Retinal pigment epithelial cell (primary cell): ENCODE data around the gene C19orf81.

Experiments used
- DNase-seq: peaks from one replicate; pipeline ENCODE4 v3.0.0-alpha.2; 2010; ENCODE audit warnings: low read depth
- H3K4me3 ChIP-seq: 2 replicates; pipeline ENCODE4 v1.5.1; 2011; ENCODE audit warnings: mild to moderate bottlenecking, low read length, control low read depth, moderate library complexity
- TF ChIP-seq, protein P1 (sequence below): conservative IDR thresholded peaks from 2 replicates; pipeline ENCODE4 v1.5.1; 2011; ENCODE audit warnings: low read depth, low read length, control low read depth, inconsistent platforms

Gene C19orf81

DNA sequence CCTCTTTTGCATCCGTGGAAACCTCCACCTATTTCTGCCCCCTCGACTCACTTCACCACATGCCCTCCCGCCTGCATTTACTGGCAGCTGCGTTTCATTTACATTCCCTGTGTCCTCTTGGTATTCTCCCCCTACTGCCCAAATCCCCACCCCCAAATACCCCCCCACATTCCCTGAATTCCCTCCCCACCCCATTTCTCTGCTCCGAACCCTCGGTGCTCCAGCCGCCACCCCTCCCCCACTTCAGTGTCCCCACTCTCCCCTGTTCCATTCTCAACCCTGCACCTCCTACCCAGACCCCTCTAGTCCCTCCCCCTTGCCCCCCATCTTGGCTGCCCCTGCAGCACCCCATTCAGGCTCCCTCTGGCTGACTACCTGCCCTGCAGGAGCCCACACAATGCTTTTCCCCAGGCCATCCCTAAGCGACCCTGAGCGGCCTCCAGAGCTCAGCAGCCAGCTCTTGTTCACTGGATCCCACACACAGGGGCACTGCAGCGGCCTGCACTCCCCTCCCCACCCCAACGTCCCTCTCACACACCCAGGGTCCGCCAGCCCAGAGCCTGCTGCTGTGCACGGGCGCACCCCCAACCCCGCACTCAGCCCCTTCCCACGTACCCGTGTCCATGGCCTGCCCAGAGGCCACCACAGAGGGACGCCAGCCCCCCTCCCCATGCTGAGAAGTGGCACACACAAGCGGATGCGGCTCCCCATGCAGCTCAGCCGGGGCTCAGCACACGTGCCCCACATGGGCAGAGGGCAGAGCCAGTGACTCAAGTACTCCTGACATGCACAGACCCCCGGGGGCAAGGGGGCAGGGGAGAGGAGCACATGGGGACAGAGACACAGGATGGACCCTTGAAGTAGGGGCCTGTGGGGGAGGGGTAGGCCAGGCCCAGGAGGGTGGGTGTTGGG is 44.1 kb downstream of the C19orf81 start:
- TF ChIP-seq, protein P1, sequence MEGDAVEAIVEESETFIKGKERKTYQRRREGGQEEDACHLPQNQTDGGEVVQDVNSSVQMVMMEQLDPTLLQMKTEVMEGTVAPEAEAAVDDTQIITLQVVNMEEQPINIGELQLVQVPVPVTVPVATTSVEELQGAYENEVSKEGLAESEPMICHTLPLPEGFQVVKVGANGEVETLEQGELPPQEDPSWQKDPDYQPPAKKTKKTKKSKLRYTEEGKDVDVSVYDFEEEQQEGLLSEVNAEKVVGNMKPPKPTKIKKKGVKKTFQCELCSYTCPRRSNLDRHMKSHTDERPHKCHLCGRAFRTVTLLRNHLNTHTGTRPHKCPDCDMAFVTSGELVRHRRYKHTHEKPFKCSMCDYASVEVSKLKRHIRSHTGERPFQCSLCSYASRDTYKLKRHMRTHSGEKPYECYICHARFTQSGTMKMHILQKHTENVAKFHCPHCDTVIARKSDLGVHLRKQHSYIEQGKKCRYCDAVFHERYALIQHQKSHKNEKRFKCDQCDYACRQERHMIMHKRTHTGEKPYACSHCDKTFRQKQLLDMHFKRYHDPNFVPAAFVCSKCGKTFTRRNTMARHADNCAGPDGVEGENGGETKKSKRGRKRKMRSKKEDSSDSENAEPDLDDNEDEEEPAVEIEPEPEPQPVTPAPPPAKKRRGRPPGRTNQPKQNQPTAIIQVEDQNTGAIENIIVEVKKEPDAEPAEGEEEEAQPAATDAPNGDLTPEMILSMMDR = no peak
- DNase-seq = no peak
- H3K4me3 ChIP-seq = no peak overlapping the region

DNA sequence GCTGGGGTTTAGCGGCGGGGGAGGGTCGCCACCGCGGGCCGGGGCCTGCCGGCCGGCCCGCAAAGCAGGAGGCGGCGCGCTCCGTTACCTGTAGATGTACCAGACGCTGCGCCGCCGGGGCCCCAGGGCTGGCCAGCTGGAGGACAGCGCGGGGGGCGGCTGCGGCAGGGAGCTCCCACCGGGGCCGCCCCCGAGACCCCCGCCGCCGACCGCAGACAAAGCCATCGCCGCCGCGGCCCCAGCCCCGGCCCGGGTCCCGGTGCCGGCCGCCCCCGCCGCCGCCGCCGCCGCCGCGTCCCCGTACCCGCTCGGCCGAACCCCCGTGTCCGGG is 45.5 kb downstream of the C19orf81 start:
- TF ChIP-seq, protein P1 = no peak

DNA sequence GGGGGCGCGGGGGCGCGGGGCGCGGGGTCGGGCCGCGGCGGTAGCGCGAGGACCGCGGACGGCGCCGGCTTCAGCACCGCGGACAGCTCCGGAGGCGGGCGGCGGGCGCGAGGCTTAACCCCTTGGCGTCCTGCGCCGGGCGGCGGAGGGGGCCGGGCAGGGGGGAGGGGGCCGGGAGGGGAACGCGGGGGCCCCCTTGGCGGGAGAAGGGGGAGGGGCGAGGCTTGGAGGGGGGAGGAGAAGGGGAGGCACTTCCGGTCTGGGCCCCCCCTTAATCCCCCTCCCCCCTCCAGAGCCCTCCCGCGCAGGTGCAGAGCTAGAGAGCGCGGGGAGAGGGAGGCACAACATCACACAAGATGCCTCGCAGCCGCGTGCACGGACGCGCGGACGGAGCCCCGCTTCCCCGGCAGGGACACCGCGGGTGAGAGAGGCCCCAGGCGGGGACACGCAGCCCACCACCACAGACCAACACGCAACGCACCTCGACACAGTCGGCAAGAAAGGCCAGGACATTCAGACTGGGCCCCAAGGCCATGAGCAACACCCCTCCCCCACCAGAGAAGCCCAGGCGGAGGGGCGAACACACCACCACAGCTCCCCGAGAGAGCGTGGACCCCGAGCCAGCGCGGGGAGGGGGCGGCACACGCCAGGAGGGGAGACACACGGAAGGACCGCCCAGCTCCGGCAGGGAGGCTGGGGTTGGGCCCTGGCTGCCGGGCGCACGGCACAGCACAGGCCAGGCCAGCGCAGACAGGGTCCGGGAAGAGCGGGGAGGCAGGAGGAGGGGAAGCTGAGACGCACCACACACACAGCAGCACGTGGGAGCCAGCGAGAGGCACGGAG is 46.2 kb downstream of the C19orf81 start:
- no peak overlapping the region for H3K4me3 ChIP-seq
- DNase-seq = no peak
- TF ChIP-seq, protein P1 = no peak

More for the DNA sequence above, 45.5 kb downstream of the C19orf81 start:
- H3K4me3 ChIP-seq = no peak overlapping the region
- no peak for DNase-seq

DNA sequence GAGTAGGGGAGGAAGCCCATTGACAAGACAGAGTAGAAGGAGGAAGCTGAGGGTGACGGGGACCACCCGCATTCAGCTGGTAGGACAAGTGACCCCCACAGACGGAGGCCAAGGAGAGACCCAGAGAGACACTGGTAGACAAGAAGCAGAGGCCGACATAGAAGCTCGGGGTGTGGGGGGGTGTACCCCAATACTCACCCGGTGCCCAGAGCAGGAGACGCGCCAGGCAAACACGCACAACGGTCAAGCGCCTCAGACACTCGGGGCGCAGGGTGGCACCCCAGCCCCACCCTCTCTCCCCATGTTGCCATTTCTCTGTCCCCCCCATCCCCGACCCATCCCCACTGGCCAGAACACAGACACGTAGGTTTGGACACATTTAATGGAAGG is 46.8 kb downstream of the C19orf81 start:
- TF ChIP-seq, protein P1 = no peak
- no peak overlapping the region for H3K4me3 ChIP-seq
- no peak for DNase-seq

DNA sequence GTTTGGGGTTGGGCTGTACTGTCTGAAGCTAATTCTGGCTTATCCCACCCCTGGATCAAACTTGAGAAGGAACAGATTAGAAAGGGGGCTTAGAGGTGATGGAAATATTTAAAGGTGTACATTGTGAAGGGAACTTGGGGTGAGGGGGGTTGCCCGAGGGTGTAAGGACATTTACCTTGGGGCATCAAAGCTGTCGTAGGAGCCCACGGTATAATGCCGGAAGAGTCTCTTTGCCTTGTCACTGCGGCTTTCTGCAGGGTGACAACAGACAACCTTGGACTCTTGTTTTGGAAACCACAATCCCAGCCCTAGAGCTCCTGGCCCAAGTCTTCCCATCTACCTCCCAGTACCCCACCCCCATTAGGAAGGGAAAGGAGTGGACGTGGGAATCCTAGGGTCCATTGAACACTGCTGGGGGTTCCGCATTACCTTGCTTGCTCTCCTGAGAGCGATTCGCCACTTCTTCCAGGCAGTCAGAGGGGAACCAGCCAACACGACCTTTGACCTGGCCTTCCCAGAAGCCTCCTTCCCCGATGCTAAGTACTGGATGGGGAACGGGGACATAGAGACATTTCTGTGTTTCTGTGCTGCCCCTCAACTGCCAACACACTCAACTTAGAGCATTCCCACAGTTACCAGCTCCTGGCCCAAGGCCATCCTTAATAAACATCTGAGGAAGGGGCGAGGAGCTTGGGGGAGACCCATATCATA is 48.3 kb downstream of the C19orf81 start:
- H3K4me3 ChIP-seq = no peak overlapping the region
- TF ChIP-seq, protein P1 = no peak
- DNase-seq = no peak

DNA sequence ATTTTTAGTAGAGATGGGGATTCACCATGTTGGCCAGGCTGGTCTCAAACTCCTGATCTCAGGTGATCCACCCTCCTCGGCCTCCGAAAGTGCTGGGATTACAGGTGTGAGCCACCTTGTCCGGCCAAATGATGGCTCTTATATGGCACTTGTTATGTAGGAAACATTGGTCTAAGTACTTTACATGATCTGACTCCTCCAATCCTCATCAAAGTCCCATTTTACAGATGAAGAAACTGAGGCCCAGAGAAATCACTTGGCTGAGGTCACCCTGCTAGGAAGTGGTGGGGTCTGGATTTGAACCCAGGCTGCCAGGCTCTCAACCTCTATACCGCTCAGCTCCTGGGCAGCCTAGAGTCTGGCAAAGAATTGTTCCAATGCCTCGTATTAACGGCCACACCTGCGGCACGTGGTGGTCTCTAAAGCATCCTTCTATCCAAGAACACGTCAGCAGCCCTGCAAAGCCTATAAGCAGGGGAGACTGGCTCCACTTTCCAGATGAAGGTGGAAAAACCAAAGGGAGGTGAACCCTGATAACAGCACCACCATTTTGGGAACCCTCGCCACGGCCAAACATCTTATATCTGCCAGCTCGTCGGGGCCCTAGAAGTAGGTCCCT is 52.2 kb downstream of the C19orf81 start:
- no peak for DNase-seq
- no peak overlapping the region for H3K4me3 ChIP-seq
- TF ChIP-seq, protein P1 = no peak
